ENCODE results near the gene SIMC1. TPM values are rescaled to one million over a fixed set of nuclear protein-coding genes. Genes with fewer than 3 reads are reported as not detected.
"Not testable (repeated sequence)": the region's sequence is repeated elsewhere in the genome, so short reads cannot be mapped to it uniquely, and the experiment has no call there.

SIMC1 gene
- total RNA-seq, 1 donor from 2014 or later, result 10.9 TPM

DNA sequence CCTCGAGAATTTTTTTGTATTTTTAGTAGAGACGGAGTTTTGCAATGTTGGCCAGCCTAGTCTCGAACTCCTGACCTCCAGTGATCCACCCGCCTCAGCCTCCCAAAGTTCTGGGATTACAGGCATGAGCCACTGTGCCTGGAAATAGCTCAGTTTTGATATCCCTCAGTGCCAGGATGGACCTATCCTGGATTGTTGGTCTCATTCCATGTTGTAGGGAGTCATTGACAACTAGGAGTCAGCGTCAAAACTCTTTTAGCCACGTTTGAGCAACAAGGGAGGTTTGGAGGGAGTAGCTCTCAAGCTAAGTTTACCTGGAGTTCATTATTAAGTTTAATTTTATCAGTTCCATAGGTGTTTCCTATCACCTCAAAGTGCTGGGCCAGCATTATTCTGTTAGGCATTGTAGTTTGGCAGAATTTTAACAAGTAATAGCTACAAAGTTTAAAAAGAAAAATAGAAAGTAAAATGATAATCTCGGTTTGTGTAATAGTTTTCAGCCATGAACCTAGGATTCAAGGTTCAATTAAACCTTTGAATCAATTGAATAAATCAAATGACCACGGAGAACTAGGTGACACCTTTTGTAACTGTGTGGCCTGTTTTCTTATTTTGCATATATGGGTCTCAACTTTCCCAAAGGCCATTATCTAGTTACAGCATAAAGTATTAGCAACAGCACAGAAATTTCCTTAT, 15.3 kb downstream of the SIMC1 start:
- H3K9me3 ChIP-seq (ENCODE audit: low read depth); H3K27ac ChIP-seq; H3K27me3 ChIP-seq; H3K27me3 Mint-ChIP-seq (ENCODE audit: insufficient read depth, low read depth); H3K36me3 ChIP-seq; H3K27ac Mint-ChIP-seq; H3K9ac ChIP-seq; H3K4me3 ChIP-seq; H3F3A ChIP-seq (ENCODE audit: low read depth); H3K4me2 ChIP-seq; H2AFZ ChIP-seq (replicated peaks); H3K79me2 ChIP-seq (ENCODE audit: low read depth); H3K4me1 Mint-ChIP-seq; H4K20me1 ChIP-seq (ENCODE audit: low read depth); H3K4me1 ChIP-seq; DNase-seq (ENCODE audit: low spot score): not testable (repeated sequence)
- H3K4me3 Mint-ChIP-seq, result peak overlapping the region; percentile 46
- peaks cover 23% of the 10 kb centered on the region for H3K9me3 Mint-ChIP-seq
- H3K36me3 Mint-ChIP-seq, result peaks cover 16% of the 10 kb centered on the region

DNA sequence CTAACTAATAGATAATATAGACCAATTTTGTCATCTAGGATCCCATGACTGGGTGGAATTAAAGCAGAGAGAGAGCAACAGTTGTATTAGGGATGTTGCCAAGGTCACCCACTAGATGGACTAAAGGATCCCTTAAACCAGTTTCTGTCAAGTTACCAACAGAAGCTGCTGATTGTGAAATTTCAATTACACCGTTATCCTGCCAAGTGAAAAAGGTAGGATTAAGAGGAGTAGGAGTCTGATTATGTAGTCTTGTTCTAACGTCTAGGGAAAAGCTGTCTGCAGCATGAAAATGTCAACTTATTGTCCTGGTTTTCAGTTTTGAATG, 15.8 kb downstream of the SIMC1 start:
- not testable (repeated sequence) for H3K4me2 ChIP-seq; H3F3A ChIP-seq (ENCODE audit: low read depth); H3K4me3 Mint-ChIP-seq; H3K79me2 ChIP-seq (ENCODE audit: low read depth); H3K27me3 ChIP-seq; H3K36me3 ChIP-seq; H3K27ac ChIP-seq; H3K9ac ChIP-seq; H3K4me3 ChIP-seq; H3K9me3 ChIP-seq (ENCODE audit: low read depth); H4K20me1 ChIP-seq (ENCODE audit: low read depth); H3K27ac Mint-ChIP-seq; H2AFZ ChIP-seq (replicated peaks); H3K27me3 Mint-ChIP-seq (ENCODE audit: insufficient read depth, low read depth); H3K4me1 ChIP-seq; DNase-seq (ENCODE audit: low spot score); H3K4me1 Mint-ChIP-seq
- Mint-ChIP-seq H3K36me3 (peaks cover 14% of the 10 kb centered on the region), H3K9me3 (peaks cover 19% of the 10 kb centered on the region)

DNA sequence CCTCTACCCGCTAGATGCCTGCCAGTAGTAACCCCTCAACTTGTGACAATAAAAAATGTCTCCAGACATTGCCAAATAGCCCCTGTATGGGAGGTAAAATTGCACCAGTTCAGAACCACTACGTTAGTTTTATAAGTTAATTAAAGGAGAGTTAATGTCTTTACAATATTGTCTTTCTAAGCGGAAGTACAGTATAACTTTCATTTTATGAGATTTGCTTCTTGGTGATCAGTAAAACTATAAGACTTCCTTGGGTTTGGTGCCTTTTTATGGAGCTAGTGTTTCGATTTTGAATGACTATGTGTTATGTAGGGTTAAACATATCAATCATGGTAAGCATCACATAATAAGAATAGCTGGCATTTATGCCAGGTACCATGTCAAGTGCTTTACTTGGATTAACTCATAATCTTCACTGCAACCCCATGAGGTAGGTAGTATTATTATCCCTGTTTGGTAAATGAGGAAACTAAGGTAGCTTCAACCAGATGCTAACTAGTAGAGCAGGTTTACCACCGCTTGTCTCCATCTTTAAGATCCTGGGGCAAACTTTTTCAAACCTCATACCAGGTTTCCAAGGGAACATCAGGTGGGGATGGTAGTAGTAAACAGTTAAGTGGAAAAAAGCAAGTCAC, 19.8 kb downstream of the SIMC1 start:
- peaks cover 15% of the 10 kb centered on the region for H3K36me3 Mint-ChIP-seq
- not testable (repeated sequence) for H3K27me3 Mint-ChIP-seq (ENCODE audit: insufficient read depth, low read depth); DNase-seq (ENCODE audit: low spot score); H3K9me3 ChIP-seq (ENCODE audit: low read depth); H2AFZ ChIP-seq (replicated peaks); H3K4me1 ChIP-seq; H3K9ac ChIP-seq; H3K27me3 ChIP-seq; H3F3A ChIP-seq (ENCODE audit: low read depth); H3K4me3 Mint-ChIP-seq; H3K9me3 Mint-ChIP-seq; H3K4me2 ChIP-seq; H3K79me2 ChIP-seq (ENCODE audit: low read depth); H3K4me3 ChIP-seq; H3K4me1 Mint-ChIP-seq; H3K36me3 ChIP-seq; H3K27ac ChIP-seq; H3K27ac Mint-ChIP-seq; H4K20me1 ChIP-seq (ENCODE audit: low read depth)

DNA sequence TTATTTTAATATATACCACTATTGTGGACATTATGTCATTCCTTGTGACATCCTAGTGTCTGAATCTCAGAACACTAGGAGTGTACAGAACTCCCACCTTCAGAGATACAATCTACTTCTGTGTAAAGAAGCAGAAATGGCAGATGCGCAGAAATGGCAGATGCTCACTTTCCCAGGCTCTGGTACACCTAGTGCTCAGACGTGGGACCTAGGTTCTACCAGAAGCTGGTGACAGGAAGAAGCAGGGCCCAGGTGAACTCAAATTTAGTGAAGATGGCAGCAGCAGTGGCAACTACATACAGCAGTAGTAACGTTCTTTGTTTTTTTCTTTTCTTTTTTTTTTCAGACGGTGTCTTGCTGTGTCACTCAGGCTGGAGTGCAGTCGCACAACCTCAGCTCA, 22.5 kb downstream of the SIMC1 start:
- H3K4me2 ChIP-seq; H3K27ac ChIP-seq; H3K4me1 Mint-ChIP-seq; H3K27ac Mint-ChIP-seq; H3K4me3 ChIP-seq; H3K4me3 Mint-ChIP-seq; H3K4me1 ChIP-seq; DNase-seq (ENCODE audit: low spot score); H3K27me3 ChIP-seq; H3K9me3 ChIP-seq (ENCODE audit: low read depth); H3K79me2 ChIP-seq (ENCODE audit: low read depth); H3F3A ChIP-seq (ENCODE audit: low read depth); H3K36me3 ChIP-seq; H2AFZ ChIP-seq (replicated peaks); H3K27me3 Mint-ChIP-seq (ENCODE audit: insufficient read depth, low read depth); H4K20me1 ChIP-seq (ENCODE audit: low read depth); H3K9ac ChIP-seq: not testable (repeated sequence)
- H3K9me3 Mint-ChIP-seq, result peaks cover 20% of the 10 kb centered on the region
- H3K36me3 Mint-ChIP-seq, result peaks cover 26% of the 10 kb centered on the region

DNA sequence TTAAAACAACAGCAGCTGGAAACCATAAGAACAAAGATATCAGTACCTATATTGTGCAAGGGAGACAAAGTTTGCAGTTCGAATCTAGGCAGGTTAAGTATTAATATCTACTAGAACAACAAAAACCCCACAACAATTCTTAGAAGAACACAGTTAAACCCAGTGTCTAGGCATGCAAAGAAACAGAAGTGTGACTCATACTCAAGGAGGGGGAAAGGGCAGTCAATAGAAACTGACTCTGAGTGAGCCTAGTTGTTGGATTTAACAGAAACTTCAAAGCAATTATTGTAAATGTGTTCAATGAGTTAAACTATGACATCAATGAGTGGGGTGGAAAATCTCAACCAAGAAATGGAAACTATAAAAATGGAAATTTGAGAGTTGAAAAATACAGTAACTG, 28.2 kb downstream of the SIMC1 start:
- H3K27ac Mint-ChIP-seq; H3F3A ChIP-seq (ENCODE audit: low read depth); H3K4me1 ChIP-seq; DNase-seq (ENCODE audit: low spot score); H3K9me3 ChIP-seq (ENCODE audit: low read depth); H3K27ac ChIP-seq; H2AFZ ChIP-seq (replicated peaks); H3K4me3 Mint-ChIP-seq; H3K4me2 ChIP-seq; H3K27me3 Mint-ChIP-seq (ENCODE audit: insufficient read depth, low read depth); H3K27me3 ChIP-seq; H3K36me3 ChIP-seq; H3K4me1 Mint-ChIP-seq; H3K79me2 ChIP-seq (ENCODE audit: low read depth); H3K9ac ChIP-seq; H3K4me3 ChIP-seq; H4K20me1 ChIP-seq (ENCODE audit: low read depth): not testable (repeated sequence)
- H3K9me3 Mint-ChIP-seq, result peaks cover 20% of the 10 kb centered on the region
- peaks cover 27% of the 10 kb centered on the region for H3K36me3 Mint-ChIP-seq

DNA sequence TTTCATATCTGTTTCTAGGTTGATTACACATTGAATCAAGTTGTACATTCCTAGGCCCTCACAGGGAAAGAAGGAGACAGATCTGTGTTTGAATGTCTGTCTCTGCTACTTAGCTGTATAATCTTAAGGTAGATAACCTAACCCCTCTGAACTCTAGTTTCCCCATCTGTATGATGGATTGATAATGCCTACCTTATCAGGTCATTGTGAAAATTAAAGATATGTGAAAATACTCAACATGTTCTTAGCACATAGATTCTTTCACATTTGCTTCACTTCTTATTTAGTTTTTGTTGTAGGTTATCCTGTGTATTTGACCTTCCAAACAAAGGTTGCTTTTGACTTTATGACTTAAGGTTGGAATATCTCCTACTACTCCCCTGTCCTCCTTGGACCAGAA, 50.8 kb downstream of the SIMC1 start:
- H4K20me1 ChIP-seq (ENCODE audit: low read depth); H3K4me3 ChIP-seq; DNase-seq (ENCODE audit: low spot score); H3K27ac Mint-ChIP-seq; H3K27me3 ChIP-seq; H3K27ac ChIP-seq; H3K79me2 ChIP-seq (ENCODE audit: low read depth); H3K4me1 Mint-ChIP-seq; H3K4me3 Mint-ChIP-seq; H3K4me1 ChIP-seq; H2AFZ ChIP-seq (replicated peaks); H3K27me3 Mint-ChIP-seq (ENCODE audit: insufficient read depth, low read depth); H3K9ac ChIP-seq; H3K36me3 ChIP-seq; H3K9me3 ChIP-seq (ENCODE audit: low read depth); H3K4me2 ChIP-seq; H3F3A ChIP-seq (ENCODE audit: low read depth): not testable (repeated sequence)
- peaks cover 27% of the 10 kb centered on the region for H3K36me3 Mint-ChIP-seq
- H3K9me3 Mint-ChIP-seq, result peaks cover 15% of the 10 kb centered on the region

DNA sequence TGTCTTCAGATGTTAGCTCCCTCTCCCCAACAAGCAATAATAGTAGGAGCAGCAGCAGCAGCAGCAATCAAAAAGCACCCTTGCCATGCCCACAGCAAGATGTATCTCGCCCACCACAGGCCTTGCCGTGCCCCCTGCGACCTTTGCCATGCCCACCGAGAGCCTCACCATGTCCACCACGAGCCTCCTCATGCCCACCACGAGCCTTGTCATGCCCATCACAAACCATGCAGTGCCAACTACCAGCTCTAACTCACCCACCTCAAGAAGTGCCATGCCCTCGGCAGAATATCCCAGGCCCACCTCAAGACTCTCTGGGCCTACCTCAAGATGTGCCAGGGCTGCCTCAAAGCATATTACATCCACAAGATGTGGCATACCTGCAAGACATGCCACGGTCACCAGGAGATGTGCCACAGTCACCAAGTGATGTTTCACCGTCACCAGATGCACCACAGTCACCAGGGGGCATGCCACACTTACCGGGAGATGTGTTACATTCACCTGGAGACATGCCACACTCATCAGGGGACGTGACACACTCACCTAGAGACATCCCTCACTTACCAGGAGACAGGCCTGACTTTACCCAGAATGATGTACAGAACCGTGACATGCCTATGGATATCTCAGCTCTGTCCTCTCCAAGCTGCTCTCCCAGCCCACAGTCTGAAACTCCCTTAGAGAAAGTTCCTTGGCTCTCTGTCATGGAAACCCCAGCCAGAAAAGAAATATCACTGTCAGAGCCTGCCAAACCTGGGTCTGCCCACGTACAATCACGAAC, 52.0 kb downstream of the SIMC1 start:
- H3K9me3 Mint-ChIP-seq; H3K27me3 Mint-ChIP-seq (ENCODE audit: insufficient read depth, low read depth); H4K20me1 ChIP-seq (ENCODE audit: low read depth); H3F3A ChIP-seq (ENCODE audit: low read depth); H3K4me1 ChIP-seq; H3K9me3 ChIP-seq (ENCODE audit: low read depth); H3K9ac ChIP-seq; H3K27ac Mint-ChIP-seq; H3K4me3 ChIP-seq; H3K4me1 Mint-ChIP-seq; H3K4me3 Mint-ChIP-seq; H3K79me2 ChIP-seq (ENCODE audit: low read depth); H3K4me2 ChIP-seq; H3K27me3 ChIP-seq; H3K36me3 ChIP-seq; DNase-seq (ENCODE audit: low spot score); H3K27ac ChIP-seq; H2AFZ ChIP-seq (replicated peaks): not testable (repeated sequence)
- peaks cover 23% of the 10 kb centered on the region for H3K36me3 Mint-ChIP-seq

DNA sequence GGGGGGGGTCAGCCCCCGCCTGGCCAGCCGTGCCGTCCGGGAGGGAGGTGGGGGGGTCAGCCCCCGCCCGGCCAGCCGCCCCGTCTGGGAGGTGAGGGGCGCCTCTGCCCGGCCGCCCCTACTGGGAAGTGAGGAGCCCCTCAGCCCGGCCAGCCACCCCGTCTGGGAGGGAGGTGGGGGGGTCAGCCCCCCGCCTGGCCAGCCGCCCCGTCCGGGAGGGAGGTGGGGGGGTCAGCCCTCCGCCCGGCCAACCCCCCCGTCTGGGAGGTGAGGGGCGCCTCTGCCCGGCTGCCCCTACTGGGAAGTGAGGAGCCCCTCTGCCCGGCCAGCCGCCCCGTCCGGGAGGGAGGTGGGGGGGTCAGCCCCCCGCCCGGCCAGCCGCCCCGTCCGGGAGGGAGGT, 67.1 kb downstream of the SIMC1 start:
- H4K20me1 ChIP-seq (ENCODE audit: low read depth); H3K27ac ChIP-seq; H3K27ac Mint-ChIP-seq; H3K4me2 ChIP-seq; H3K27me3 Mint-ChIP-seq (ENCODE audit: insufficient read depth, low read depth); H3K4me1 ChIP-seq; H3K9ac ChIP-seq; H3K27me3 ChIP-seq; H3K36me3 ChIP-seq; H3F3A ChIP-seq (ENCODE audit: low read depth); DNase-seq (ENCODE audit: low spot score); H2AFZ ChIP-seq (replicated peaks); H3K4me3 ChIP-seq; H3K79me2 ChIP-seq (ENCODE audit: low read depth); H3K4me1 Mint-ChIP-seq; H3K4me3 Mint-ChIP-seq; H3K9me3 ChIP-seq (ENCODE audit: low read depth): not testable (repeated sequence)
- Mint-ChIP-seq H3K9me3 (peaks cover 22% of the 10 kb centered on the region), H3K36me3 (peaks cover 41% of the 10 kb centered on the region)
